GM19023 (cell line): ENCODE measurements around the gene ARMC2.

ENCODE experiments used
- ATAC-seq: cut with Tn5 transposase; IDR thresholded peaks from one replicate; pipeline ENCODE4 v1.9.1; 2021; ENCODE audit warnings: mild to moderate bottlenecking, moderate library complexity; ENCODE audit not compliant: unreplicated experiment

ARMC2 gene

DNA sequence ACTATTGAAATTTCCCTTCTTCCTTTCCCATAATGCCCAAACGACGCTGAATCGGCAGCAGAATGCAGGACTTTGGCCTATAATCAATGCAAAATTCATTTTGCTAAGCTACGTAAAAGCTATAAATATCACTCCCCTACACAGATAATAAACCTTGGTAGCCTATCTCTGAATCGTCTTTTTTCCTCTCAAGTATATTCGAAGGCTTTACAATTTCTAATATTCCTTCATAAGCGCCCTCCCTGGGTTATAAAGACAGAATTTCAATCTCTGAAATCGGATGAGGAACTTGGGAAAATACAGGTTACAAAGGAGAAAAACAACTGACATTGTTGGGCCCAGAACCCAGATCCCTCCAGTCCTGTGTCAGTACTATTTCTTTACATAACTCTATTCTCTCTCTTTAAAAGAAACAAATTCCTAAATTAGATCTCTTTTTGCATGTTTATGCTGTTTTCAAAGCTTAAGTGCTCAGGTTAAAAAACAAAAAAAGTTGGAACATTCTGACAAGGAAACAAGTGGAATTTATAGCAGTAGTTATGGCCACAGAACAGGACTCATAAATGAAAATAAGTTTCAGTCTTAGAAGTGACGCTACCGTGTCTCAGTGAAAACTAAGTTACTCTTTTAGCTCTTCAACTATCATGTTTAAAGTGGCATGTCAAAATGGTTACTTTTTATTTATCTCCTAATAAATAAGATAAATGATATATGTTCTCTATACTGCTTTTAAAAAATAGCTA lies 161.9 kb downstream of the ARMC2 start:
- no peak for ATAC-seq

DNA sequence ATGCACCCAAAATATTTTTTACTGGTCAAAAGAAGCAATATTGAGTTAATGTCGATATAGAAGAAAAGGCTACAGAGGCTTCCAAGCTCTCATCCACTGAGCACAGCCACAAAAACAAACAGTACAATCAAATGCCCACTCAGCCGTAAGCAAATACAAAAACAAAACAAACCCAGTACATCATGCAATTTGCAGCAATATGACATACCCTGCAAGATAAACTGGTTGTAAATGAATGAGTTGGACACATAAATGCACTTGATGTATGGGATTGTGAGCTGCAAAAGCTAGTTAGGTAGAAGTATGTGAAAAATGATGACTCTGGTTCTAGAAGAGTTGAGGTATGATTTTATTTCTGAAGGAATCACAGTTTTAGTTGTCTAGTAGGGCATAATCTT lies 162.5 kb downstream of the ARMC2 start:
- no peak for ATAC-seq

DNA sequence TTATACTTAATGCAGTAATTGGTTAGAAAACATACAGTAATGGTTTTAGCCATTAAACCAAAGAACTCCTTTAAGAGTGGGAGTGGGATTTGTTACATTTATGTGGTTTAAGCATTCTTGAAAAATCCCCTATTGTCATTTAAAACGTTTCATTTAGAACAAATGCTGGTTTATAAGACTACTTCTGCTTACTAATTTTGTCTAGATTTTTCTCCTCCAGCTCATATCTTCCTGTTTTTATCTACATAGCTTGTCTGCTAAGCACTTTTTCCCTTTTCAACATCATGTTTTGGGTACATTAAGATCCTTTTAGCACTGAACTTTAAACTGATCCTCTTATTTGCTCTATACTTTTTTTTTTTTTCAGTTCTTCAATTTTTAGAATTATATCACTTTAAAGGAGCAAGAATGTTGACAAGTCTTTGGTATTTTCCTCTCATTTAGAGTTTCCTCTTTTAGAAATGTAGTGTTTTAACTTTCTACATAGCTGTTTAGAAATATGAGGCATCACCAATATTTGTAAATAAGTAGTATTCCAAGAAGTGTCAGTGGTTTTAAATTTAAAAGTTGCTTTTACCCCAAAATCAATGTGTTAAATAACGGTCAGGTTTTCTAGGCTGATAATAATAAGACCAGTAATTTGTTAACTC lies 165.6 kb downstream of the ARMC2 start:
- ATAC-seq: no peak

DNA sequence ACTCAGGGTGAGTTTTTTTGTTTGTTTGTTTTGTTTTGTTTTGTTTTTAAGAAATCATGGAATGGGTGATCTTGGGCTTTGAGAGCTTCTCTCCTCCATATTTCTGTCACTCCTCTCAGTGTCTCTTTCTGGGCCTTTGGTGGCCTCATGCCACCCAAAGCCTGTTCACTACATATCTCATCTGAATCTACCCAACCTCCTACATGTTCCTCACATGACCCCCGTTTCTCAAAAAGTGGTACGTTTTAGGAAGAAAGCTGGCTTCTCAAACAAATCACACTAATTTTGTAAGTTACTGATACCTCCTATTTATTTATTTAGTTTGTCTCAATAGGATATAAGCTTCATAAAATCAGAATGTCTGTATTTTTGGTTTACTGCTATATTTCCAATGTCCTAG lies 166.4 kb downstream of the ARMC2 start:
- no peak for ATAC-seq

DNA sequence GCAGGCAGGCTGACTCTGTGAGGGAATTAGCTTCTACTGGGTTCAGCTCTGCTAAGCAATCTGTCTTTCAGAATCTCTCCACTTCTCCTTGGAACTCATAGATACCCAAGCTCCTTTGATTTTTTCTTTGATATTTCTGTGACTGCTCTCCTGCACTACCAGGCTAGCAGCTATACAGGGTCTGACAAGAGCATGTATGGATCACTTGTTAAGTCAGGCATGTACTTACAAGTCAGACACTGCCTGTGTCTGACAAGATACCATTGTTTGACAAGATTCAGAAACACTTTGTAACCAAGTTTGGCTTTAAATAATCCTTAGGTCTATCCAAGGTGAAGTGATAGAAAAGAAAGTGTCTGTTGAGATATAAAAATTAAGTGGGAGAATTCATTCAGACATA lies 167.0 kb downstream of the ARMC2 start:
- no peak for ATAC-seq

DNA sequence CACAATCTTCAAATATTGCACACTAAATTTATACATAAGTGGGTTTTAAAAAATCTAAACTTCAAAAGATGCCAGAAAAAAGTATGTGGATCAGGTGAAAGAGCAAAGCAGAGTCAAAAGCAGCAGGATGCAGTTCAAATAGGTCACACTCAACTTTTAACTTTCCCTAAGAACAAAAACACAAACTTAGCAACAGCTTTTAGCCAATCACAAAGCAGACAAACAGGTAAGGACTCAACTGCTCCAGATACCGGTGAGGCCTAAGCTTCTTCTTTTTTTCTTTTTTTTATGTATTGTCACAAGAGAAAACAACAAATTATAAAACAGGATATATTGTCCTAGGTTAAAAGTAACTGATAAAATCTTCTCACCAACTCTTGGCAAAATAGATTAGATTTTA lies 171.7 kb downstream of the ARMC2 start:
- no peak for ATAC-seq

DNA sequence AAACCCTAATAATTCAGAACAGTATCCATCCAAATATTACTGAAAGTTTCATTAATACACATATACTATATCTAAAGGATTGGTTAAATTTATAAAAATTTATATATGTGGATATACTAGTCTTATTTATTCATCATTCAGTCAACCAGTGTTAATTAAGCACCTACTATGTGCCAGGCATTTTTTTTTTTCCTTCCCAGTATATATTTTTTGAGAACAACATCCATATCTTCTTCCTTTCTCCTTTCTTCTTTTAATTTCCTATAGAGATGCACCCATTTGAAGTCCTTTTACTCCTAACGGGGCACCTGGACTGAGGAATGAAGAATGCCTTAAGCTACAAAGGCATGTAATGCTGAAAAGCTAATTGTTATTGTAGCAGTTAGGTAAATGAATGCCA lies 173.6 kb downstream of the ARMC2 start:
- ATAC-seq: no peak

DNA sequence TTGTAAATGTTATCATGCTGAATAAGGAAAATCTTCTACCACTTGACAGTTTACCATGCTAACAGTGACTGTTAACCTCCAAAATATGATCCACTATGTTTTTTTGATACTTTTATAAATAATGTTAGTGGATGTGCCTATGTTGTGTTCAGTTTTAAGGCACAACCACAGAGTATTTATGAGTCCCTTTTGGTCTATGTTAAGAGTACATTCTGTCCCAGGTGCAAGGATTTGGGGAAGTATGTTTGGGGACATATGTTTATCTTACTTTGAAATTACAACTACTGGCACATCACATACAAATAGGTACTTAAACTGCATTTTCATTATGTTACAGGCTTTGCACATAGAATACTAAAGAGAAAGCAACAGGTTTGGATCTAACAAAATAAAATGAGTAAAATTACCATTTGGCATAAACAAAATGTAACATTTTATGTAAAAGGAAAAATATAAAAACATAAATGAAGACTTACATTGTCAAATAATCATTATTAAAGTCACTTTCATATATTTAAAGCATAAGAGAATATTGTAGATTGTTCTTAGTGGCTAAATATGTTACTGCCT lies 175.2 kb downstream of the ARMC2 start:
- no peak for ATAC-seq
